Liver (tissue), 9 donors: Measurements from ENCODE around the gene OCEL1. TPM values are rescaled to one million over a fixed set of nuclear protein-coding genes. Genes with fewer than 3 reads are reported as not detected.

Experiments
- DNase-seq: peaks from one replicate; pipeline ENCODE4 v3.0.0-alpha.2; 2017; ENCODE audit warnings: low spot score
- H3K27ac ChIP-seq, 2 donors: one replicate each; pipeline ENCODE4 v1.7.0; 2013; ENCODE audit warnings: inconsistent platforms in 2 of 2, low read length in 2 of 2, control low read depth in 1 of 2, low read depth in 1 of 2, mild to moderate bottlenecking in 1 of 2
- H3K27me3 ChIP-seq, 4 donors: one replicate each; pipeline versions ENCODE4 v1.6.1 to v1.7.0; 2013; ENCODE audit warnings: low read length in 3 of 4, inconsistent platforms in 1 of 4, mild to moderate bottlenecking in 1 of 4, moderate library complexity in 1 of 4; ENCODE audit not compliant: control insufficient read depth in 4 of 4, insufficient read depth in 4 of 4
- H3K36me3 ChIP-seq, 4 donors: one replicate each; pipeline versions ENCODE4 v1.6.1 to v1.7.0; 2013; ENCODE audit warnings: low read length in 3 of 4, mild to moderate bottlenecking in 3 of 4, low read depth in 1 of 4, moderate library complexity in 1 of 4; ENCODE audit not compliant: control insufficient read depth in 4 of 4, insufficient read depth in 3 of 4
- H3K4me1 ChIP-seq, 4 donors: one replicate each; pipeline versions ENCODE4 v1.6.1 to v1.7.0; 2013; ENCODE audit warnings: low read length in 3 of 4, mild to moderate bottlenecking in 3 of 4, moderate library complexity in 1 of 4; ENCODE audit not compliant: control insufficient read depth in 4 of 4, insufficient read depth in 4 of 4
- H3K4me3 ChIP-seq, 3 donors: one replicate each; pipeline versions ENCODE4 v1.6.1 to v1.7.0; 2013; ENCODE audit warnings: low read length in 3 of 3, control low read depth in 1 of 3, low read depth in 1 of 3, mild to moderate bottlenecking in 1 of 3
- H3K9ac ChIP-seq, 2 donors: one replicate each; pipeline ENCODE4 v1.7.0; 2013; ENCODE audit warnings: low read length in 2 of 2, mild to moderate bottlenecking in 2 of 2, moderate library complexity in 2 of 2, control low read depth in 1 of 2, low read depth in 1 of 2
- H3K9me3 ChIP-seq, 4 donors: one replicate each; pipeline versions ENCODE4 v1.6.1 to v1.7.0; 2013; ENCODE audit warnings: low read length in 3 of 4; ENCODE audit not compliant: control insufficient read depth in 4 of 4
- ATF3 ChIP-seq: IDR thresholded peaks from 2 replicates; pipeline ENCODE4 v1.6.1; 2016; ENCODE audit warnings: antibody characterized with exemption
- CTCF ChIP-seq: fragments of 150-350 bp; IDR thresholded peaks from 2 replicates; pipeline ENCODE4 v1.5.1; 2017; ENCODE audit warnings: improper control_type of control experiment, low read depth, low read length; ENCODE audit not compliant: missing input control
- EGR1 ChIP-seq, 2 donors: IDR thresholded peaks; 2 replicates each; pipeline ENCODE4 v1.6.1; 2016 to 2018; ENCODE audit warnings: antibody characterized with exemption in 2 of 2, low read depth in 2 of 2
- FOXA1 ChIP-seq: IDR thresholded peaks from 2 replicates; pipeline ENCODE4 v1.6.1; 2016; ENCODE audit warnings: antibody characterized with exemption
- FOXA2 ChIP-seq: IDR thresholded peaks from 2 replicates; pipeline ENCODE4 v1.6.1; 2016; ENCODE audit warnings: antibody characterized with exemption
- GABPA ChIP-seq, 2 donors: IDR thresholded peaks in 1 of 2; conservative IDR thresholded peaks in 1 of 2; 2 replicates each; pipeline ENCODE4 v1.6.1; 2016; ENCODE audit warnings: antibody characterized with exemption in 2 of 2, mild to moderate bottlenecking in 1 of 2, moderate library complexity in 1 of 2
- HNF4A ChIP-seq, 2 donors: conservative IDR thresholded peaks; 2 replicates each; pipeline ENCODE4 v1.6.1; 2016; ENCODE audit warnings: antibody characterized with exemption in 2 of 2, mild to moderate bottlenecking in 2 of 2
- HNF4G ChIP-seq: IDR thresholded peaks from 2 replicates; pipeline ENCODE4 v1.6.1; 2016; ENCODE audit warnings: antibody characterized with exemption
- JUND ChIP-seq, 2 donors: IDR thresholded peaks; 2 replicates each; pipeline ENCODE4 v1.6.1; 2016; ENCODE audit warnings: antibody characterized with exemption in 2 of 2
- MAX ChIP-seq: IDR thresholded peaks from 2 replicates; pipeline ENCODE4 v1.6.1; 2016; ENCODE audit warnings: antibody characterized with exemption
- NR2F2 ChIP-seq: IDR thresholded peaks from 2 replicates; pipeline ENCODE4 v1.6.1; 2016; ENCODE audit warnings: antibody characterized with exemption
- RAD21 ChIP-seq, 2 donors: IDR thresholded peaks; 2 replicates each; pipeline ENCODE4 v1.6.1; 2016; ENCODE audit warnings: antibody characterized with exemption in 2 of 2, mild to moderate bottlenecking in 2 of 2
- REST ChIP-seq: IDR thresholded peaks from 2 replicates; pipeline ENCODE4 v1.6.1; 2016; ENCODE audit warnings: antibody characterized with exemption, mild to moderate bottlenecking
- RXRA ChIP-seq, 2 donors: IDR thresholded peaks; 2 replicates each; pipeline ENCODE4 v1.6.1; 2017 to 2018; ENCODE audit warnings: antibody characterized with exemption in 2 of 2, mild to moderate bottlenecking in 1 of 2
- SP1 ChIP-seq: IDR thresholded peaks from 2 replicates; pipeline ENCODE4 v1.6.1; 2018; ENCODE audit warnings: antibody characterized with exemption, mild to moderate bottlenecking
- TAF1 ChIP-seq: conservative IDR thresholded peaks from 2 replicates; pipeline ENCODE4 v1.6.1; 2016; ENCODE audit warnings: antibody characterized with exemption, mild to moderate bottlenecking
- YY1 ChIP-seq: IDR thresholded peaks from 2 replicates; pipeline ENCODE4 v1.6.1; 2016; ENCODE audit warnings: antibody characterized with exemption, mild to moderate bottlenecking
- ZBTB33 ChIP-seq: IDR thresholded peaks from 2 replicates; pipeline ENCODE4 v1.6.1; 2016; ENCODE audit warnings: antibody characterized with exemption
- WGBS: extraction: QIAGEN DNeasy Blood & Tissue Kit; methylation state at CpG from one replicate; pipeline ENCODE4 v1.1.7; 2013; 5-methylcytosine and 5-hydroxymethylcytosine counted together
- polyA plus RNA-seq, 2 donors: library from polyadenylated mRNA; stranded (reverse) in 1 of 2; unstranded in 1 of 2; fragments of 200-250 nt in 1 of 2; fragments of >200 nt in 1 of 2; fragmentation: Nextera tagmentation in 1 of 2; extraction: Ambion mirVana in 1 of 2; gene quantifications; one replicate each; pipeline versions ENCODE4 v1.2.1 to v1.2.3, GENCODE V29; 2013 to 2015
- total RNA-seq, 2 donors: library from RNA; depleted of rRNA; stranded (reverse); fragments of >200 nt; gene quantifications; one replicate each; pipeline ENCODE4 v1.2.3, GENCODE V29; 2014
- donor health status: healthy.
- donor health status: healthy.
- donor health status: healthy.
- donor health status: healthy.
- donor health status: healthy.

OCEL1 gene
- total and polyA plus RNA-seq, 4 donors = 4.9 to 32.5 (median 20.8) TPM

GRCh38 chr19:17254636-17255035 is 28.6 kb downstream of the OCEL1 start:
- no peaks in the 10 kb centered on the region for H3K9me3 ChIP-seq
- DNase-seq = no peak
- H3K27me3 ChIP-seq = no peaks in the 10 kb centered on the region
- H3K36me3 ChIP-seq = no peaks in the 10 kb centered on the region
- H3K9ac ChIP-seq = no peak overlapping the region
- no peak for TF ChIP-seq CTCF
- WGBS = 83% methylated on average over 10 of the region's 10 CpGs
- H3K4me3 ChIP-seq = no peak overlapping the region
- H3K27ac ChIP-seq = no peak overlapping the region
- H3K4me1 ChIP-seq = peaks cover 0 to 8% (median 3%) of the 10 kb centered on the region in 4 donors

- Histone ChIP-seq H3K4me1 (peaks cover 0 to 8% (median 3%) of the 10 kb centered on the region in 4 donors), H3K27ac (no peak overlapping the region), H3K36me3 (no peaks in the 10 kb centered on the region), H3K4me3 (no peak overlapping the region), H3K9me3 (no peaks in the 10 kb centered on the region), H3K9ac (no peak overlapping the region), H3K27me3 (no peaks in the 10 kb centered on the region)
- no peak for TF ChIP-seq FOXA1
- TF ChIP-seq YY1 = no peak
- no peak for TF ChIP-seq FOXA2
- TF ChIP-seq JUND (IDR thresholded peaks at IDR 0.05) = no peak
- TF ChIP-seq HNF4A (conservative IDR thresholded peaks at IDR 0.05) = peak; percentile 8 to 14
- no peak for DNase-seq
- WGBS = 39% methylated on average over 18 of the region's 18 CpGs
Measured at GRCh38 chr19:17255150-17255621, 29.2 kb downstream of the OCEL1 start.

- TF ChIP-seq GABPA (IDR thresholded peaks at IDR 0.05 in 1 of 2, conservative IDR thresholded peaks at IDR 0.05 in 1 of 2) = no peak
- no peak for TF ChIP-seq TAF1
- TF ChIP-seq HNF4G = no peak
- TF ChIP-seq YY1 = no peak
- TF ChIP-seq RXRA (IDR thresholded peaks at IDR 0.05) = no peak
- TF ChIP-seq EGR1 (IDR thresholded peaks at IDR 0.05; ENCODE audit: low read depth in 2 of 2) = no peak
- no peak for TF ChIP-seq HNF4A (conservative IDR thresholded peaks at IDR 0.05)
- TF ChIP-seq REST = no peak
- TF ChIP-seq FOXA2 = no peak
- TF ChIP-seq ATF3 = no peak
- no peak for TF ChIP-seq JUND (IDR thresholded peaks at IDR 0.05)
- no peak for TF ChIP-seq MAX
- no peak for TF ChIP-seq SP1
- TF ChIP-seq ZBTB33 = no peak
- no peak for TF ChIP-seq FOXA1
- no peak for TF ChIP-seq RAD21 (IDR thresholded peaks at IDR 0.05)
- no peak for TF ChIP-seq CTCF
- TF ChIP-seq NR2F2 = no peak
- no peak overlapping the region for H3K27ac ChIP-seq
- H3K4me1 ChIP-seq = peaks cover 0 to 8% (median 3%) of the 10 kb centered on the region in 4 donors
- WGBS = 88% methylated on average over 3 of the region's 3 CpGs
- no peaks in the 10 kb centered on the region for H3K36me3 ChIP-seq
- no peaks in the 10 kb centered on the region for H3K9me3 ChIP-seq
- H3K4me3 ChIP-seq = no peak overlapping the region
- no peaks in the 10 kb centered on the region for H3K27me3 ChIP-seq
- no peak overlapping the region for H3K9ac ChIP-seq
- DNase-seq = no peak
Measured at GRCh38 chr19:17256130-17256529, 30.1 kb downstream of the OCEL1 start.
